Stimulated activated CD4-positive, alpha-beta T cell treated with anti-CD3 and anti-CD28 coated beads, Interleukin-12 subunit alpha, Interleukin-12 subunit beta, amount 100 ng/mL, for 48 hours (primary cell): ENCODE measurements around the gene LRRN4.
"Not testable (repeated sequence)": the region's sequence is repeated elsewhere in the genome, so short reads cannot be mapped to it uniquely, and the experiment has no call there.

Experiments
- DNase-seq, 3 donors: peaks; one replicate each; pipeline ENCODE4 v3.0.0-alpha.2; 2020; ENCODE audit warnings: low read depth in 2 of 3, low spot score in 1 of 3

Gene LRRN4

DNA sequence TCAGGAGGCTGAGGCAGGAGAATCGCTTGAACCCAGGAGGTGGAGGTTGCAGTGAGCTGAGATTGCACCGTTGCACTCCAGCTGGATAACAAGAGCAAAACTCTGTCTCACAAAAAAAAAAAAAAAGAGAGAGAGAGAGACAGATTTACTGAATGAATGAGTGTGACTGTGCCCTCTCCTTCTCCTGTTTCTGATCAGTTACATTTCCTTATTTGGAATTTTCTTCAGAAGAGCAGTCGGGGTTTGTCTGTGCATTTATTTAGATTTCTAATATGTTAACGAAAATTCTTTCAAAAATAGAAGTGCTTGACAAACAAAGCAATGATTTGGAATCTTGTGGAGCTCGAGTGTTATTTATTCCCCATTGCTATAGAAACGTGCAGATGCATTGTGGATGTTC, 6.4 kb upstream of the LRRN4 start:
- no peak for DNase-seq

GRCh38 chr20:6058684-6059295, 4.9 kb upstream of the LRRN4 start:
- DNase-seq = no peak

GRCh38 chr20:6057691-6058090, 3.8 kb upstream of the LRRN4 start:
- no peak for DNase-seq

DNA sequence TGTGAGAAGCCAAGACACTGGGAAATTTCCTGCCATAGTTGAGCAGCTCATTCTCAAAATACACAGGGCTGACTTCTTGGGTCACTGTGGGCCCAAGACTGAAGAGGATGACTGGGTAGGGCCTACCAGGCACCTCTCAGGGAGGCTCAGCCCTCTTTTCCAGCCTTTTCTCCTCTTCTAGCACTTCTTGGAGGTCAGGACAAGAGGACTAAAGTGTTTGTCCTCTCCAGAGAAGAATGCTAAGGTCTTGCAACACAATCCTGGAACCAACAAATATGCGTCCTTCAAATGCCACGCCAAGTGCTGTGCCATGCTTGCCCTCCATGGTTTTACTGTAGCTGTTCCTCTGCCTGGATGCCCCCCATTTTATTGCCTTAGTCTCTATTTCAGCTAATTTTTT, 3.3 kb upstream of the LRRN4 start:
- DNase-seq = no peak

GRCh38 chr20:6055981-6056569, 2.2 kb upstream of the LRRN4 start:
- DNase-seq = no peak

DNA sequence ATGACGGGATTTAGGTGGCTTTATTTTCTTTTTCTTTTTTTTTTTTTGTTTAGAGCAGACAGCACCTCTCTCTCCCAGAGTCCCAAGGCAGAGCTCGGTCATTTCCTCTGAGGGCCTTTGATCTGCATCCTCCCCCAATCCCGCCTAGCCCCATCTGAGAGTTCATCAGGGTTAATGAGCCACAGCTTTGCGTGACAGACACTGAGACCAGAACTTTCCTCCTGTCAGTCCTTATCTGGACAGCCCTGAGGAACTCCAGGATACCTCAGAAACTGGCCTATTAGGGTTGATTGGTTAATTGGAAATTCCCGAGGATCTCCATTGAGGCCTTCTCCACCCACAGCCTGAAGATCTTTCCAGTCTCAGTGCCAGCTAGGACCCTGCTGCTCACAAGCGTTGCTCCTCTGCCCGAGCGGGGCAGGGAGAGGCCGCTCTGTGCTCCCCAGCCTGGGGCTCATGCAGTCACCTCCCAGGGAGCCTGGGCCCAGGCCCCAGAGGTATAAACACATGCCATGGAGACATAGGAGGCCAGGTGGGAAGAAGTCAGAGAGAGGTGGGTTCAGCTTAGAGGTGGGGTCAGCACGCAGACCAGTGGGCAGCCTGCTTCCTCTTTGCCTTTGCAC, 1.4 kb upstream of the LRRN4 start:
- DNase-seq = no peak

GRCh38 chr20:6054689-6055051, 810 bp upstream of the LRRN4 start:
- not testable (repeated sequence) for DNase-seq

- no peak for DNase-seq
These were observed 640 bp downstream of the LRRN4 start for GRCh38 chr20:6053064-6053775.

- DNase-seq = no peak
These were observed 2.4 kb downstream of the LRRN4 start for GRCh38 chr20:6051505-6051904.

- no peak for DNase-seq
These were observed 5.5 kb downstream of the LRRN4 start for GRCh38 chr20:6048391-6048790.

DNA sequence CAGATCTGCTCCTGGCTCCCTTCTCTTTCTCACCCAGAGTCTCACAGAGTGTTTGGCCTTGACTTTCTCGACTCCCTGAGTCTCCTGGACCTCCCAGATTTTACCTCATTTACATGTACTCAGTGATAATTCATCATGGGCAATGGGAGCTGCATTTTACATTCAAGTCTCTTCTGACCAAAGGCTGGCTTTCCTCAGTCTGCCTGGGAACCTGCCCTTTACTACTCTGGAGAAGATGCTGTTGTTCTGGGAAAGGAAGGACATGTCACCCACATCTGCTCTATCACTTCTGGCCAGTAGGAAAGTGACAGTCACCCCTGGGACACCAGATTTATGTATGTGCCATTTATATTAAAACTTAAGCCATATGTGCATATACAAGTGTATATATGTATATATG, 7.4 kb downstream of the LRRN4 start:
- no peak for DNase-seq

- no peak for DNase-seq
These were observed 8.3 kb downstream of the LRRN4 start for GRCh38 chr20:6045566-6045965.

- DNase-seq = no peak
These were observed 9.7 kb downstream of the LRRN4 start for GRCh38 chr20:6044115-6044514.

GRCh38 chr20:6041808-6042265, 12.0 kb downstream of the LRRN4 start:
- no peak for DNase-seq

GRCh38 chr20:6040958-6041807, 12.7 kb downstream of the LRRN4 start:
- DNase-seq = no peak

DNA sequence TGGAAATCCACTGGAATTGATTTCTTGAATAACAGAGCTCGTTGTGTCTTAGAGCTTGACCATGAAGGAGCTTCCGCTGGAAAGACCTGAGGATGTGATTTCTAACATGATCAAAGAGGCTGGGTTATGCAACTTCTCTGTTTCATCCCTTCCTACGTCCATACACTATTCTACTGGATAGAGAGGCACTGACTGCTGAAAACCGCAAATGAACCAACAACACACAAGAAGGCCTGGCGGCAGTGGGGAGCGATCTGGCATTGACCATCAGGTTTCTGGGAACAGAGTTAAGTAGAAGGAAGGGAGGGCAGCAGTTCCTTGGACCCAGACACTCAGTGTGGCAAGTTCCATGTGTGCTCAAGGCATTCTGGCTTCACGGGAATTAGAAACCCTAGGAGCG, 13.3 kb downstream of the LRRN4 start:
- DNase-seq = no peak

DNA sequence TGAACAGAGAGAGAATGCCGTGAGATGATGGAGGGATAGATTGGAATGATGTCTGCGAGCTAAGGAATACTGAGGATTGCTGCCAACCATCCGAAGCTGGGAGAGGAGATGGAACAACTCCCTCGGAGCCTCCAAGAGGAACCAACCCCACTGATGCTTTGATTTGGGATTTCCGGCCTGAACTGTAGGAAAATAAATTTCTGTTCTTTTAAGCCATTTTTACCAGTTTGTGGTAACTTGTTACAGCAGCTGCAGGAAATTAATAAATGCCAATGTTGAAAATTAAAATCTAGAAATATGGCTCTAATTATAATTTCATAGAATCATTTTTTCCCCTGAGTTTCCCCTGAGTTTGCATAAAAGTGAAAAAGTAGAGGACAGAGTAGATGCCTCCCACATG, 14.1 kb downstream of the LRRN4 start:
- DNase-seq = no peak

GRCh38 chr20:6038256-6038655, 15.6 kb downstream of the LRRN4 start:
- DNase-seq = no peak

DNA sequence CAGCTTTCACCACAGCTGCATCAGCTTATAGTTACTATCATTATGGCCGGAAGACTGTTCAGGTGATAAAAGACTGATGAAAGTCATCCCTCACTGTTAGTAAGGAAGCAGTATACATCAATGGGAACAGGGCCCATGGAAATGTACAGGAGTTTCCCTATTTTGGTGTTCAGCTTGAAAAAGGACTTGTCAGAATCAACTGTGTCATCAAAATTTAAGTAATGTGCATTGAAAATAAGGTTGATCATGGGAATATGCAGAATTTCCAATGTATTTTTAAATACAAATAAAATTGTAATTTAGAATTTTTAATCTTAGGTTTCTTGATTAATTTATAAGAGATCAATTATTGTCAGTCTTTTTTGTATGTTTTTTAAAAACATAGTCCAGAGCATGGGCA, 16.8 kb downstream of the LRRN4 start:
- DNase-seq = no peak

DNA sequence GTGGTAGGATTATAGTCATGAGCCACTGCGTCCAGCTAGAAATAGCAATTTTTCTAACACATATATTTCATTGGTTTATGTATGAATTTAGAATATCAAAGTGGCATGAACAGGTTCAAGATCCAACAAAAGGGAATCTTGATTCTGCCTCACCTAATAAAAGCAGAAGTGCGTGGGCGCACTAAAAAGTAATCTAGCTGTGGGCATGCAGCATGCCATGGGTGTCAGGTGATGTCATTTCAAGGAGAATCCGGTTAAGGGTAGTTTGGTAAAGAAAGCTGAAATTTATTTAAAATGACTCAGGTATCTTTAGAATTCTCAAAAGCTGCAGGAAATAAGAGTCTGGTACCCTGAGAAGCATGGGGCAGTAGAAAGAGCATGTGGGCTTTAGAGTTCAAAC, 17.6 kb downstream of the LRRN4 start:
- no peak for DNase-seq
